HepG2 (cell line): ENCODE data around the gene POLE3. TPM values are rescaled to one million over a fixed set of nuclear protein-coding genes. Genes with fewer than 3 reads are reported as not detected.

Experiments used
- AFF4 ChIP-seq: sonication (generic); formaldehyde crosslinking; IDR thresholded peaks from 2 replicates; pipeline ENCODE4 v1.4.0; 2020; ENCODE audit warnings: missing genetic modification reagents
- FOXA3 ChIP-seq: IDR thresholded peaks from 2 replicates; pipeline ENCODE4 v1.6.1; 2016; ENCODE audit warnings: missing genetic modification reagents, missing compliant biosample characterization
- HOXD1 ChIP-seq: sonication (generic); formaldehyde crosslinking; IDR thresholded peaks from 2 replicates; pipeline ENCODE4 v1.5.0; 2020; ENCODE audit warnings: missing genetic modification reagents
- KDM2A ChIP-seq: sonication (generic); formaldehyde crosslinking; IDR thresholded peaks from 2 replicates; pipeline ENCODE4 v1.4.0; 2020; ENCODE audit warnings: low read depth, missing genetic modification reagents, borderline replicate concordance
- KDM3A ChIP-seq: IDR thresholded peaks from 2 replicates; pipeline ENCODE4 v1.6.1; 2018; ENCODE audit warnings: low read depth, missing compliant biosample characterization
- NFE2L1 ChIP-seq: sonication (generic); formaldehyde crosslinking; IDR thresholded peaks from 2 replicates; pipeline ENCODE4 v1.4.0; 2020; ENCODE audit warnings: missing genetic modification reagents, mild to moderate bottlenecking, borderline replicate concordance
- SATB2 ChIP-seq: sonication (generic); formaldehyde crosslinking; IDR thresholded peaks from 2 replicates; pipeline ENCODE4 v1.5.0; 2020; ENCODE audit warnings: missing genetic modification reagents
- ZBTB20 ChIP-seq: sonication (generic); formaldehyde crosslinking; IDR thresholded peaks from 2 replicates; pipeline ENCODE4 v1.8.1; 2023; ENCODE audit warnings: missing genetic modification reagents, low read depth, mild to moderate bottlenecking, borderline replicate concordance
- ZNF33B ChIP-seq: sonication (generic); formaldehyde crosslinking; IDR thresholded peaks from 2 replicates; pipeline ENCODE4 v1.5.1; 2020; ENCODE audit warnings: mild to moderate bottlenecking, missing genetic modification reagents
- ZNF503 ChIP-seq: sonication (generic); formaldehyde crosslinking; IDR thresholded peaks from 2 replicates; pipeline ENCODE4 v1.4.0; 2020; ENCODE audit warnings: missing genetic modification reagents
- ZNF605 ChIP-seq: sonication (generic); formaldehyde crosslinking; IDR thresholded peaks from 2 replicates; pipeline ENCODE4 v1.8.0; 2022; ENCODE audit warnings: mild to moderate bottlenecking, missing genetic modification reagents
- ZNF768 ChIP-seq: sonication (generic); formaldehyde crosslinking; IDR thresholded peaks from 2 replicates; pipeline ENCODE4 v1.4.0; 2020; ENCODE audit warnings: missing genetic modification reagents
- ZNF773 ChIP-seq: sonication (generic); formaldehyde crosslinking; IDR thresholded peaks from 2 replicates; pipeline ENCODE4 v1.4.0; 2020; ENCODE audit warnings: missing genetic modification reagents, borderline replicate concordance
- polyA plus RNA-seq, 8 experiments: library from polyadenylated mRNA; depleted of rRNA in 3 of 8; stranded (reverse) in 7 of 8; unstranded in 1 of 8; fragments of >200 nt; fragmentation: Illumina TruSeq in 4 of 8; extraction: Trizol in 4 of 8; gene quantifications; 2 replicates each; pipeline versions ENCODE4 v1.2.1 to v1.2.3, GENCODE V29; 2011 to 2016; ENCODE audit warnings: low read depth in 4 of 8, missing spikeins in 1 of 8, mixed read lengths in 1 of 8; ENCODE audit not compliant: insufficient read depth in 1 of 8
- total RNA-seq, 5 experiments: library from RNA; depleted of rRNA; stranded (reverse); fragments of >200 nt; fragmentation: Illumina TruSeq; extraction: Trizol; gene quantifications; 2 replicates each; pipeline ENCODE4 v1.2.3, GENCODE V29; 2016; ENCODE audit warnings: low read depth in 1 of 5
- TF ChIP-seq, protein P1 (sequence below), 2 experiments: sonication (generic) in 1 of 2; formaldehyde crosslinking in 1 of 2; IDR thresholded peaks; 2 replicates each; pipeline versions ENCODE4 v1.6.1 to v1.9.0; 2014 to 2022; ENCODE audit warnings: antibody characterized with exemption in 1 of 2, borderline replicate concordance in 1 of 2, inconsistent platforms in 1 of 2, low read depth in 1 of 2, missing genetic modification reagents in 1 of 2
- TF ChIP-seq, protein P2 (sequence below): IDR thresholded peaks from 2 replicates; pipeline ENCODE4 v1.6.1; 2016; ENCODE audit warnings: low read depth, borderline replicate concordance

Gene POLE3
- total and polyA plus RNA-seq, 2 of the 13 experiments (the other 11 are each of a cell fraction or from before 2014, with no cell fraction given) = 36.0 to 77.2 TPM

- no peak for TF ChIP-seq AFF4 (CRISPR knock-in tag)
- no peak for TF ChIP-seq ZNF773
- TF ChIP-seq HOXD1 (CRISPR knock-in tag) = 0 out of 2 replicates have a peak, but pooled peaks have one; percentile 31
- TF ChIP-seq, protein P1, sequence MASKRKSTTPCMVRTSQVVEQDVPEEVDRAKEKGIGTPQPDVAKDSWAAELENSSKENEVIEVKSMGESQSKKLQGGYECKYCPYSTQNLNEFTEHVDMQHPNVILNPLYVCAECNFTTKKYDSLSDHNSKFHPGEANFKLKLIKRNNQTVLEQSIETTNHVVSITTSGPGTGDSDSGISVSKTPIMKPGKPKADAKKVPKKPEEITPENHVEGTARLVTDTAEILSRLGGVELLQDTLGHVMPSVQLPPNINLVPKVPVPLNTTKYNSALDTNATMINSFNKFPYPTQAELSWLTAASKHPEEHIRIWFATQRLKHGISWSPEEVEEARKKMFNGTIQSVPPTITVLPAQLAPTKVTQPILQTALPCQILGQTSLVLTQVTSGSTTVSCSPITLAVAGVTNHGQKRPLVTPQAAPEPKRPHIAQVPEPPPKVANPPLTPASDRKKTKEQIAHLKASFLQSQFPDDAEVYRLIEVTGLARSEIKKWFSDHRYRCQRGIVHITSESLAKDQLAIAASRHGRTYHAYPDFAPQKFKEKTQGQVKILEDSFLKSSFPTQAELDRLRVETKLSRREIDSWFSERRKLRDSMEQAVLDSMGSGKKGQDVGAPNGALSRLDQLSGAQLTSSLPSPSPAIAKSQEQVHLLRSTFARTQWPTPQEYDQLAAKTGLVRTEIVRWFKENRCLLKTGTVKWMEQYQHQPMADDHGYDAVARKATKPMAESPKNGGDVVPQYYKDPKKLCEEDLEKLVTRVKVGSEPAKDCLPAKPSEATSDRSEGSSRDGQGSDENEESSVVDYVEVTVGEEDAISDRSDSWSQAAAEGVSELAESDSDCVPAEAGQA (IDR thresholded peaks at IDR 0.05; ENCODE audit: low read depth) = no peak
- TF ChIP-seq, protein P1 (CRISPR knock-in tag; IDR thresholded peaks at IDR 0.05; ENCODE audit: borderline replicate concordance) = no peak
- TF ChIP-seq SATB2 (CRISPR knock-in tag) = no peak
- TF ChIP-seq KDM2A (CRISPR knock-in tag) = peak; percentile 91
- TF ChIP-seq, protein P2, sequence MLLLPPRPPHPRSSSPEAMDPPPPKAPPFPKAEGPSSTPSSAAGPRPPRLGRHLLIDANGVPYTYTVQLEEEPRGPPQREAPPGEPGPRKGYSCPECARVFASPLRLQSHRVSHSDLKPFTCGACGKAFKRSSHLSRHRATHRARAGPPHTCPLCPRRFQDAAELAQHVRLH (CRISPR knock-in tag) = peak; percentile 89
- TF ChIP-seq ZBTB20 (CRISPR knock-in tag) = peak; percentile 43; the same call in 1 of the 2 replicates
- peak; percentile 30; the same call in 1 of the 2 replicates for TF ChIP-seq ZNF768
- peak; percentile 89; the same call in 1 of the 2 replicates for TF ChIP-seq KDM3A (CRISPR knock-in tag)
- TF ChIP-seq ZNF605 = peak; percentile 88
- peak; percentile 85 for TF ChIP-seq ZNF503 (CRISPR knock-in tag)
- peak; percentile 31; the same call in 1 of the 2 replicates for TF ChIP-seq ZNF33B (CRISPR knock-in tag)
- no peak for TF ChIP-seq NFE2L1 (CRISPR knock-in tag)
- peak; percentile 29 for TF ChIP-seq FOXA3 (CRISPR knock-in tag)
These were observed 9.3 kb downstream of the POLE3 start, which contains the start of gene ALAD (continued) for GRCh38 chr9:113401027-113401792.
